GM18520 (cell line): Measurements from ENCODE around the gene KIF25.

Source experiments
- ATAC-seq: cut with Tn5 transposase; IDR thresholded peaks from one replicate; pipeline ENCODE4 v1.9.1; 2021; ENCODE audit not compliant: unreplicated experiment

KIF25 gene

GRCh38 chr6:167997642-167998041 lies at the start of gene KIF25:
TSS of gene KIF25 (plus strand) at chr6:167997671. CDS start at chr6:168029586, 31,915 bp downstream.
- no peak for ATAC-seq

- ATAC-seq: no peak
Measured at GRCh38 chr6:167947716-167948115, 49.8 kb upstream of the KIF25 start.

- no peak for ATAC-seq
Measured at GRCh38 chr6:167948716-167949115, 48.8 kb upstream of the KIF25 start.

- ATAC-seq: no peak
Measured at GRCh38 chr6:167949121-167949684, 48.3 kb upstream of the KIF25 start.

- ATAC-seq: no peak
Measured at GRCh38 chr6:167951781-167952511, 45.5 kb upstream of the KIF25 start.

- no peak for ATAC-seq
Measured at GRCh38 chr6:167952512-167952859, 45.0 kb upstream of the KIF25 start.

- no peak for ATAC-seq
Measured at GRCh38 chr6:167953551-167953950, 43.9 kb upstream of the KIF25 start.

- no peak for ATAC-seq
Measured at GRCh38 chr6:167954151-167954550, 43.3 kb upstream of the KIF25 start.

GRCh38 chr6:167956491-167956890 lies 41.0 kb upstream of the KIF25 start:
- ATAC-seq: no peak

GRCh38 chr6:167956983-167957492 lies 40.4 kb upstream of the KIF25 start:
- no peak for ATAC-seq

- ATAC-seq: no peak
Measured at GRCh38 chr6:167957626-167958025, 39.8 kb upstream of the KIF25 start.

- no peak for ATAC-seq
Measured at GRCh38 chr6:167960579-167960978, 36.9 kb upstream of the KIF25 start.

- ATAC-seq: no peak
Measured at GRCh38 chr6:167962711-167963110, 34.8 kb upstream of the KIF25 start.

GRCh38 chr6:167963589-167964057 lies 33.8 kb upstream of the KIF25 start:
- ATAC-seq: no peak

GRCh38 chr6:167965592-167966539 lies 31.6 kb upstream of the KIF25 start:
- ATAC-seq: no peak

GRCh38 chr6:167966540-167966905 lies 30.9 kb upstream of the KIF25 start:
- no peak for ATAC-seq

GRCh38 chr6:167968091-167968490 lies 29.4 kb upstream of the KIF25 start:
- no peak for ATAC-seq

GRCh38 chr6:167970230-167970629 lies 27.2 kb upstream of the KIF25 start:
- ATAC-seq: no peak

- ATAC-seq: no peak
Measured at GRCh38 chr6:167972193-167972592, 25.3 kb upstream of the KIF25 start.

- no peak for ATAC-seq
Measured at GRCh38 chr6:167973148-167973885, 24.2 kb upstream of the KIF25 start.
